H1 (cell line): ENCODE measurements around the gene APAF1.

ENCODE experiments used
- CHD2 ChIP-seq: IDR thresholded peaks from 2 replicates; pipeline ENCODE4 v1.6.1; 2012; ENCODE audit warnings: low read length, improper control_type of control experiment
- CTCF ChIP-seq, 3 experiments: IDR thresholded peaks; 1 replicate in 2 of 3; 2 replicates in 1 of 3; pipeline versions ENCODE4 v1.5.1 to v1.6.1; 2011; ENCODE audit warnings: low read length in 3 of 3, mild to moderate bottlenecking in 3 of 3, inconsistent platforms in 2 of 3, low read depth in 1 of 3, moderate library complexity in 1 of 3; ENCODE audit not compliant: insufficient read depth in 1 of 3; ENCODE audit errors: control extremely low read depth in 1 of 3
- GABPA ChIP-seq: IDR thresholded peaks from 2 replicates; pipeline ENCODE4 v1.6.1; 2011; ENCODE audit warnings: mild to moderate bottlenecking, low read length, moderate library complexity, borderline replicate concordance; ENCODE audit not compliant: insufficient read depth
- HDAC2 ChIP-seq, 2 experiments: fragments of 300-600 bp in 1 of 2; sonication (generic) in 1 of 2; IDR thresholded peaks; 2 replicates each; pipeline ENCODE4 v1.6.1; 2011 to 2012; ENCODE audit warnings: low read depth in 2 of 2, low read length in 2 of 2, mild to moderate bottlenecking in 2 of 2, moderate library complexity in 2 of 2, borderline replicate concordance in 1 of 2, inconsistent platforms in 1 of 2
- KDM1A ChIP-seq: fragments of 200-600, 300-600 bp; sonication (generic); IDR thresholded peaks from 2 replicates; pipeline ENCODE4 v1.7.1; 2016; ENCODE audit warnings: mild to moderate bottlenecking, low read length, borderline replicate concordance
- NANOG ChIP-seq: IDR thresholded peaks from 2 replicates; pipeline ENCODE4 v1.6.1; 2011; ENCODE audit warnings: low read length, low read depth, mild to moderate bottlenecking, inconsistent platforms; ENCODE audit not compliant: insufficient read depth, poor library complexity, severe bottlenecking
- NRF1 ChIP-seq: IDR thresholded peaks from 2 replicates; pipeline ENCODE4 v1.6.1; 2011; ENCODE audit warnings: mild to moderate bottlenecking, low read depth, low read length, improper control_type of control experiment
- POLR2AphosphoS5 ChIP-seq: IDR thresholded peaks from 2 replicates; pipeline ENCODE4 v1.6.1; 2011; ENCODE audit warnings: low read depth, low read length
- RAD21 ChIP-seq, 2 experiments: IDR thresholded peaks in 1 of 2; conservative IDR thresholded peaks in 1 of 2; 2 replicates each; pipeline ENCODE4 v1.6.1; 2011; ENCODE audit warnings: low read depth in 2 of 2, low read length in 2 of 2, improper control_type of control experiment in 1 of 2, inconsistent platforms in 1 of 2, mild to moderate bottlenecking in 1 of 2, moderate library complexity in 1 of 2
- RFX5 ChIP-seq: IDR thresholded peaks from 2 replicates; pipeline ENCODE4 v1.6.1; 2011; ENCODE audit warnings: low read depth, low read length, improper control_type of control experiment, borderline replicate concordance

DNA sequence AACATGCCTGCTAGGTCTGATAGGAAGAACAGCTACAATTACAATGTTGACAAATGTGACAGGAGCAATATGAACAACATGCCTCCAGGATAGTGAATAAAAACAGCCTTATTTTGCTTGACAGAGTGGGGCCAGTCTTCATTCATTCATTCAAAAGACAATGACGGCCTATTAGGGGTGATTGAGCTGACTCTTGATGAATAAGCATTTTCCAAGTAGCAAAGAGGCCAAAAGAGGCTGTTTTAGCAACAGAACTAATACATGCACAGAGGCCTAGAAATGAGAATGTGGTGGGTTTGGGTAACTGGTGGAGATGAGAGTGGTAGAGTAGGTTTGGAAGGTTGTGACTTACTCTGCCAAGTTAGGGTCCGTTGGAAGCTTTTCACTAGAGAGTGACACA is 138.3 kb downstream of the APAF1 start:
- TF ChIP-seq NRF1, result no peak
- no peak for TF ChIP-seq CTCF (IDR thresholded peaks at IDR 0.05; ENCODE audit: control extremely low read depth in 1 of 3, insufficient read depth in 1 of 3, low read depth in 1 of 3, low read length in 3 of 3)
- TF ChIP-seq HDAC2 (IDR thresholded peaks at IDR 0.05; ENCODE audit: borderline replicate concordance in 1 of 2, low read depth in 2 of 2, low read length in 2 of 2), result no peak
- TF ChIP-seq NANOG, result no peak
- no peak for TF ChIP-seq KDM1A
- no peak for TF ChIP-seq POLR2AphosphoS5
- TF ChIP-seq RAD21 (IDR thresholded peaks at IDR 0.05 in 1 of 2, conservative IDR thresholded peaks at IDR 0.05 in 1 of 2; ENCODE audit: low read depth in 2 of 2, low read length in 2 of 2), result no peak
- TF ChIP-seq CHD2, result no peak
- TF ChIP-seq GABPA, result no peak
- no peak for TF ChIP-seq RFX5
